Measurements from ENCODE around the gene INAFM2.

Gene INAFM2

GRCh38 chr15:40342416-40343320 lies 19.2 kb downstream of the INAFM2 start:
- H3K27ac Mint-ChIP-seq = peak overlapping the region; percentile 17
- intact Hi-C loops (cut with micrococcal nuclease) = no loop called here
- H3K36me3 Mint-ChIP-seq (ENCODE audit: low read depth) = peaks cover 8% of the 10 kb centered on the region
- no peak overlapping the region for H3K4me3 Mint-ChIP-seq
- peaks cover 62% of the 10 kb centered on the region for H3K4me1 Mint-ChIP-seq (ENCODE audit: low read depth)
- no peaks in the 10 kb centered on the region for H3K9me3 Mint-ChIP-seq
- peaks cover 2% of the 10 kb centered on the region for H3K27me3 Mint-ChIP-seq

DNA sequence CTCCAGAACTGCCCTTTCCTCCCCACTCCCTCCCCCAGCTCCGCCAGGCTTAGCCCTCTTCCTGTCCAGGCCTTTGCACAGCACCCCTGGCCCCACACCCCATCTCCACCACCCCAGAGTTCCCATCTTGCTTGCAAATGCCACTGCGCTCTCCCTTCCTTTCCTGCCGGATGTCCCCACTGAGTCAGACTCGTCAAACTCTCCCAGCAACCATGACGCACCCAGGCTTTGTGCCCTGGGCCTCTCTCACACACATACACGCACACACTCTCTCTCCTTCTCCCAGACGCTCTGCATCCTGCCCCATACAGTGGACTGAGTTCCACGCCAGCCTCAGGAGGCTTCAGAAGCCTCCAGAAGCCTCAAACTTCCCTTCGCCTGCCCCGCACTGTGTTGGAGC lies 20.0 kb downstream of the INAFM2 start:
- Mint-ChIP-seq H3K4me1 (ENCODE audit: low read depth) (peaks cover 54% of the 10 kb centered on the region), H3K36me3 (ENCODE audit: low read depth) (peaks cover 6% of the 10 kb centered on the region), H3K9me3 (no peaks in the 10 kb centered on the region), H3K4me3 (peak overlapping the region; percentile 14), H3K27me3 (peaks cover 2% of the 10 kb centered on the region), H3K27ac (peak overlapping the region; percentile 17)
- intact Hi-C loops (cut with micrococcal nuclease) = no loop called here

DNA sequence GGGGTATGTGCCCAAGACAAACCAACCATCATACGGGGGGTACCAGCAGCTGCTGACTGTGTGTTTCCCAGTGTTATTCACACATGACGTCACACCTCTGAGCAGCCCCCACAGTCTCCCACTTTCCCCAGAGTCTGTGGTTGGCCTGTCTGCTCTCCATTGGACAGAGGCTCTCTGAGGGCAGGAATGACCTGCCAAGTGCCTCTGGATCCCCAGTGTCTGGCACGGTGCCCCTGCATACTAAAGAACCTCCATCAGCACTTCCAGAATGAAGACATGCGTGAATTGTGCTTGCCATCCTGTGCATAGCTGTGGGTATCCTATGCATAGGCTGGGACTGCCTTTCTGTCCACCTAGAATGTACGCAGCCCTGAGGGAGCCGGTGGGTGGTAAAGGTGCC lies 20.7 kb downstream of the INAFM2 start:
- Mint-ChIP-seq H3K9me3 (no peaks in the 10 kb centered on the region), H3K4me3 (no peak overlapping the region), H3K27me3 (peaks cover 2% of the 10 kb centered on the region), H3K27ac (no peak overlapping the region), H3K36me3 (ENCODE audit: low read depth) (no peaks in the 10 kb centered on the region), H3K4me1 (ENCODE audit: low read depth) (peaks cover 46% of the 10 kb centered on the region)
- intact Hi-C loops (cut with micrococcal nuclease) = loop anchor here (1.0 kb wide), 1 partner anchor 78 kb away; no protein-coding TSS in a partner anchor

DNA sequence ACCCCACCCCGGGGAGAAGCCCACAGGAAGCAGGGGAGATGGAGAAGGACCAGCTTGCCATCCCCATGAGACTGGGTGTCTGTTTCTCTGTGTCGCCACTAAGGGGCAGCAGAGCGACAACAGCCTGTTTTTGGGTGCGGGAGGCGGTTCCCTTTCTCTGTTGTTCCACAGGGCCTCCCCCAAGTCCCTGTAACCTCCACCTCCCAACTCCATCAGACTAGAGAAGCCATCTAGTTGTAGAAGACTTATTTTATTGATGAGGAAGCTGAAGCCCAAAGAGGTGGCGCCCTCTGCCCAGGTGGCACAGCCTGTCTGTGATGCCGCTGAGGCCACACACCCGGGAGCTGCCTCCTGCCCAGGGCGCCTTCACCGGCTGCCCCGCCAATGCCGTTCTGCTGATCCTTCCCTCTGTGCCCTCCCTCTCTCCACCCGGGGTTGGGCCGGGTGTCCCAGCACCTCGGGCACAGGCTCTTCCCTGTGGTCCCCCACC lies 21.2 kb downstream of the INAFM2 start:
- no peak overlapping the region for H3K4me3 Mint-ChIP-seq
- H3K27me3 Mint-ChIP-seq = peaks cover 2% of the 10 kb centered on the region
- H3K9me3 Mint-ChIP-seq = no peaks in the 10 kb centered on the region
- no peak overlapping the region for H3K27ac Mint-ChIP-seq
- no peaks in the 10 kb centered on the region for H3K36me3 Mint-ChIP-seq (ENCODE audit: low read depth)
- intact Hi-C loops (cut with micrococcal nuclease) = loop anchor here (1.0 kb wide), 1 partner anchor 78 kb away; no protein-coding TSS in a partner anchor
- H3K4me1 Mint-ChIP-seq (ENCODE audit: low read depth) = peaks cover 42% of the 10 kb centered on the region

GRCh38 chr15:40345225-40345866 lies 21.9 kb downstream of the INAFM2 start:
- Mint-ChIP-seq H3K27me3 (peaks cover 6% of the 10 kb centered on the region), H3K36me3 (ENCODE audit: low read depth) (no peaks in the 10 kb centered on the region), H3K4me3 (no peak overlapping the region), H3K27ac (no peak overlapping the region), H3K9me3 (no peaks in the 10 kb centered on the region), H3K4me1 (ENCODE audit: low read depth) (peaks cover 35% of the 10 kb centered on the region)
- intact Hi-C loops (cut with micrococcal nuclease) = no loop called here

DNA sequence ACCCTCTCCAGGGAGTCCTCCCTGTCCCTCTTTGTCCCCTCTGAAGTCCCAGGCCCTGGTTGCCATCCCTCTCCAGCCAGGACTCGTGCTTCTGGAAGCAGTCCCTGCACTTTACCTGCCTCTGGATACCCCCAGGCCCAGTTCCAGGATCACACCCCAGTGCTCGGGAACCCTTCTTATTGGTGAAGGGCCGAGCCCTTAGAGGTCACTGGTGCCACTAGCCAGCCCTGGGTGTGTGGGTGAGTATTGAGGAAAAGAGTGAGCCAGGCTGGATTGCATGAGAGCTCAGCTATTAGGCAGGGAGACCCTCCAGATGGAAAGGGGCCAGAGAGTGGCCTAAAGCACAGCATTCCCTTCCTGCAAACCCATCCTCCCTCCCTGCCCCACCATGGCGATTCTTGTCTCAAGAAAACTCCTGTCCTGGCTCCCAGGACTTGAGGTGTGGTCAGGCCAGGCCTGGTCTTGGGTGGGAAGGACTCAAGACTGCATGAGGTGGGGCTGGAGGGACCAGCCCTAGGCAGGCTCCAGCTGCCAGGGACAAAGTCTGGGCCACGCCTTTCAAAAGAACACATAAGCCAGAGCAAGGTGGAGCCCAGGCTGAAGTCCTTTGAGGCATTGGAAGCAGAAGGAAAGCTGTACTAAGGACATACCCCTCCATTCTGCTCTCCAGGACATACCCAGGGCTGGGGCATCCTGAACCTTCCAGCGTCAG lies 22.5 kb downstream of the INAFM2 start:
- intact Hi-C loops (cut with micrococcal nuclease) = no loop called here

GRCh38 chr15:40346579-40347558 lies 23.4 kb downstream of the INAFM2 start:
- Mint-ChIP-seq H3K4me1 (ENCODE audit: low read depth) (peaks cover 20% of the 10 kb centered on the region), H3K27me3 (peaks cover 6% of the 10 kb centered on the region), H3K36me3 (ENCODE audit: low read depth) (no peaks in the 10 kb centered on the region), H3K9me3 (no peaks in the 10 kb centered on the region), H3K27ac (peak overlapping the region; percentile 16), H3K4me3 (no peak overlapping the region)
- intact Hi-C loops (cut with micrococcal nuclease) = no loop called here

More for the DNA sequence above, 22.5 kb downstream of the INAFM2 start:
- H3K27me3 Mint-ChIP-seq = peaks cover 6% of the 10 kb centered on the region
- no peaks in the 10 kb centered on the region for H3K36me3 Mint-ChIP-seq (ENCODE audit: low read depth)
- H3K4me3 Mint-ChIP-seq = no peak overlapping the region
- peaks cover 28% of the 10 kb centered on the region for H3K4me1 Mint-ChIP-seq (ENCODE audit: low read depth)
- no peaks in the 10 kb centered on the region for H3K9me3 Mint-ChIP-seq
- no peak overlapping the region for H3K27ac Mint-ChIP-seq

DNA sequence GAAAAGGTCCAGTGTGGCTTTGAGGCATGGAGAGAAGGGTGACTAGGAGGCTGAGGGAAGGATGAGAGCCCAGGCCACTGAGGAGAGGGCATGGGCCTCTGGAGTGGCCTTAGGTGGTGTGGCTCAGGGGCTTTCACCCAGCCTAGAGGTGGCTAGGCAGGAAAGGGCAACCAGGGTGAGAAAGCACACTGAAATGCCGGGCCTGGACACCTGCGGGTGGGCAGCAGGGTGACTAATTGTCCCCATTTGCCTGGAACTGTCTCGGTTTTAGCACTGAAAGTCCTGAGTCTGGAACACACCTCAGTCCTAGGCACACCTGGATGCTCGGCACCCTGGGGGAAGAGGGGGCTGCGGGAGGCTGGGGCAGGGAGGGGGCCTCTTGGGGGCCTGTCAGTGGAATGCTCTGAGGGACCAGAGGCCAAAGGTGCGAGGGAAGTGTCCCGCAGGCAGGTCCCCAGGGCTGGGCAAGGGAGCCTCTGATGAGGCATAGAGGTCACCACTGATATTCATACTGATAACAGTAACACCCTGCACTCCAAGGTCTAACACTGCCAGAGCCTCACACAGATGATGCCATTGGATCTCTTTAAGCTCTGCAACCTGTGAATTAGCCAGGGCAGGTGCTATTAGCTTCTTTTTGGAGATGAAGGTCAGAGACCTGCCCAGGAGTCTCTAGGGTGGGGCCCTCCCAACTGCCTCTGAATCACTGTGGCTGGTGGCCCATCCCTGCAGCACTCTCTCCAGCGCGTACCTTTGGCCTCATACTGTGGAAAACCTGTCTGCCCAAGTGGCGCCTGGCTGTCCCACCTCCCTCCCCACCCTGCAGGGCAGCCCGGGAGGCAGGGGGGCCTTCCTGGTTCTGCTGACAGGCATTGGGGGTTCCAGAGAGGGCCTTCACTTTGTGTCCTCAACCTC lies 24.3 kb downstream of the INAFM2 start:
- H3K4me1 Mint-ChIP-seq (ENCODE audit: low read depth) = peaks cover 19% of the 10 kb centered on the region
- H3K36me3 Mint-ChIP-seq (ENCODE audit: low read depth) = no peaks in the 10 kb centered on the region
- H3K9me3 Mint-ChIP-seq = no peaks in the 10 kb centered on the region
- H3K27me3 Mint-ChIP-seq = peaks cover 6% of the 10 kb centered on the region
- H3K27ac Mint-ChIP-seq = no peak overlapping the region
- H3K4me3 Mint-ChIP-seq = no peak overlapping the region
- intact Hi-C loops (cut with micrococcal nuclease) = no loop called here

- Mint-ChIP-seq H3K4me3 (no peak overlapping the region), H3K27ac (peak overlapping the region; percentile 4), H3K9me3 (no peaks in the 10 kb centered on the region), H3K27me3 (peaks cover 7% of the 10 kb centered on the region), H3K36me3 (ENCODE audit: low read depth) (no peaks in the 10 kb centered on the region), H3K4me1 (ENCODE audit: low read depth) (peaks cover 12% of the 10 kb centered on the region)
- intact Hi-C loops (cut with micrococcal nuclease) = no loop called here
Observed at GRCh38 chr15:40348474-40348870, 25.0 kb downstream of the INAFM2 start.

GRCh38 chr15:40349163-40349562 lies 25.7 kb downstream of the INAFM2 start:
- intact Hi-C loops (cut with micrococcal nuclease) = no loop called here
- no peak overlapping the region for H3K4me3 Mint-ChIP-seq
- no peaks in the 10 kb centered on the region for H3K9me3 Mint-ChIP-seq
- H3K27ac Mint-ChIP-seq = peak overlapping the region; percentile 4
- H3K36me3 Mint-ChIP-seq (ENCODE audit: low read depth) = no peaks in the 10 kb centered on the region
- H3K4me1 Mint-ChIP-seq (ENCODE audit: low read depth) = peaks cover 9% of the 10 kb centered on the region
- H3K27me3 Mint-ChIP-seq = peaks cover 13% of the 10 kb centered on the region

- no peak overlapping the region for H3K27ac Mint-ChIP-seq
- peaks cover 7% of the 10 kb centered on the region for H3K4me1 Mint-ChIP-seq (ENCODE audit: low read depth)
- no peaks in the 10 kb centered on the region for H3K36me3 Mint-ChIP-seq (ENCODE audit: low read depth)
- no peaks in the 10 kb centered on the region for H3K9me3 Mint-ChIP-seq
- intact Hi-C loops (cut with micrococcal nuclease) = no loop called here
- no peak overlapping the region for H3K4me3 Mint-ChIP-seq
- H3K27me3 Mint-ChIP-seq = peaks cover 34% of the 10 kb centered on the region
Observed at GRCh38 chr15:40352281-40352901, 28.9 kb downstream of the INAFM2 start.

GRCh38 chr15:40353697-40354096 lies 30.2 kb downstream of the INAFM2 start:
- H3K36me3 Mint-ChIP-seq (ENCODE audit: low read depth) = no peaks in the 10 kb centered on the region
- intact Hi-C loops (cut with micrococcal nuclease) = no loop called here
- H3K9me3 Mint-ChIP-seq = no peaks in the 10 kb centered on the region
- H3K4me1 Mint-ChIP-seq (ENCODE audit: low read depth) = peaks cover 15% of the 10 kb centered on the region
- H3K4me3 Mint-ChIP-seq = no peak overlapping the region
- H3K27me3 Mint-ChIP-seq = peaks cover 44% of the 10 kb centered on the region
- H3K27ac Mint-ChIP-seq = no peak overlapping the region
